CD4-positive, alpha-beta T cell treated with Interleukin-21 for 1 hour (primary cell): ENCODE results near the gene INTS1.

Experiments
- DNase-seq: peaks from one replicate; pipeline ENCODE4 v3.0.0-alpha.2; 2020

Gene INTS1

DNA sequence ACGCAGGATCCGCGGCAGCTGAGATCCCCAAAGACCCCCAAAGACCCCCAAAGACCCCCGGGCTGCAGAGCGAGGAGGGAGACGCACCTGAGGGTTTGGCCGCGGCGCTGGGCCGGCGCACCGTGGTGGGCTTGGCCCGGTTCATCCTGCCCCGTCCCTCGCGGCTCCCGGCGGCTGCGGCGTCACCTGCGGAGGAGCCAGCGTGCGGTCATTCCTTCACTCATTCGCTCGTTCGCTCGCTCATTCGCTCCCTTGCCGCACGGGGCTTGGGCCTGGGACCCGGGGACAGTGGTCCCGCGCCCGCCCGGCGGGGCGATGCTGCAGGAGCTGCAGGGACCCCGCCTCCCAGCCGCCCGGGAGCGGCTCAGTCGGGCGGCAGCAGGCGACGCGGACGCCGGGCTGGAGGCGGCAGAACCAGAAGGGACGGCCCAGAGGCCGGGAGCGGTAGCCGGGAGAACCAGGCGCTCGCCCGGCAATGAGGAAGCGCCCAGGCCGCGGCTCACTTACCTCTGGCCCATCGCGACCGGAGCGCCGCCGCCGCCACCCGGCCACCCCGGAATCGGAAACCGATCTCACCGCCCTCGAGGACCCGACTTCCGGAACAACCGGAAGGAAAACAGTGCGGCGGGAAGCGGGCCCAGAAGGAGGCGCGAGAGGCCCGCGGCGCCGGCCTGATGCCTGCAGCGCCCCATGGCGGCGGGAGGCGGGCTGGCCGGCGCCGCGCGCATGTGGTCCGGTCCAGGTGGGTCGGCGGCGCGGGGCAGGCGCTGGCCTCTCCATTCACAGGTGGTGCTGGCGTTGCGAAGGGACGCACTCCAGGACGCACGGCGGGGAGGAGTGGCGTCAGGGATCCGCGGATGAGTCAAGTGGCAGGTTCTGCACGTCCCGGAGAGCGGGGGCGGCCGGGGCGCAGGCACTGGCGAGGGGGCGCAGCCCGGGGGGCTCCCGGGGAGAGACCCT, at the start of gene INTS1:
Gene INTS1, minus strand, starts transcription at position 574 of the 960 bp plus-strand sequence. Its CDS starts 429 bp downstream, at position 145.
- peak; percentile 91 for DNase-seq

DNA sequence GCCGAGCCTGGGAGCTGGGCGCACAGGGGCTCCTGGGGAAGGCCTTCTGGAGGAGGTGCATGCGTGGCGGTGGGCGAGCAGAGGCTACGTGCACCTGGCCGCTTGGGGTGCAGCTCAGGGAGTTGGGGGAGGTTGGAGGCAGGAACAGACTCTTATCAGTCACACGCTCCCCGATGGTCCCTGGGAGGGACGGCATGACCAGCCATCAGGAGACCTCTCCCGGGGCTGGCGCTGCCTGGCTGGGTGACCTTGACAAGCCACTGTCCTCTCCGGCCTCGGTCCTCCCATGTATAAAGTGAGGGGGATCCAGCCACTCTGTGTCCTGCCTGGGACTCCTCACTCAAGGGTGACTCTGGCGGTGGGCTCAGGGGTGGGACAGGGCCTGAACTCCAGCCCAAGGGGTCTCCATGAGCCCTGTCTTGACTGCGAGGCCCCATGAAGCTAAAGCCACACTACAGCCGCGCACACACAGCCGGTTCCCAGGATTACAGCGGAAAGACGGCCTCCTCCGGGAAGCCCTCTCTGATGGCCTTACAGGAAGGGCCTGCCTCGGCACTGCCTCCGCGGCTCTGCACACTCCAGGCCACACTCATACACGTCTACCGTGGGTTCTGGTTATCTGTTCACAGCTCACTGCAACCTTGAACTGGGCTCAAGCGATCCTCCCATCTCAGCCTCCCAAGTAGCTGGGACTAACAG, 49.5 kb upstream of the INTS1 start:
- no peak for DNase-seq

GRCh38 chr7:1552200-1552599, 48.0 kb upstream of the INTS1 start:
- no peak for DNase-seq

DNA sequence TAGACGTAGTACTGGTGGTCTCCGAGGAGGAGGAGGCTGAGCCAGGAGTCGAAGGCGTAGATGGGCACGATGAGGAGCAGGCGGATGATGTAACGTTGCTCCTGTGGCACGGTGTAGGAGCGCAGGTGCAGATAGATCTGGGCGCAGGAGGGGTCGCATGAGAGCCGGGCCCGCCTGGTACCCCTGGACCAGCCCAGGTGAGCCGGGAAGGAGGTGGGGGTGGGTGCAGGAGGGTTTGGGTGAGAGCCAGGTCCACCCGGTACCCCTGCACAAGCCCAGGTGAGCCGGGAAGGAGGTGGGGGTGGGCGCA, 46.6 kb upstream of the INTS1 start:
- DNase-seq: no peak

- DNase-seq: no peak
These were observed 46.0 kb upstream of the INTS1 start for GRCh38 chr7:1550005-1550845.

GRCh38 chr7:1549357-1550004, 45.3 kb upstream of the INTS1 start:
- no peak for DNase-seq

DNA sequence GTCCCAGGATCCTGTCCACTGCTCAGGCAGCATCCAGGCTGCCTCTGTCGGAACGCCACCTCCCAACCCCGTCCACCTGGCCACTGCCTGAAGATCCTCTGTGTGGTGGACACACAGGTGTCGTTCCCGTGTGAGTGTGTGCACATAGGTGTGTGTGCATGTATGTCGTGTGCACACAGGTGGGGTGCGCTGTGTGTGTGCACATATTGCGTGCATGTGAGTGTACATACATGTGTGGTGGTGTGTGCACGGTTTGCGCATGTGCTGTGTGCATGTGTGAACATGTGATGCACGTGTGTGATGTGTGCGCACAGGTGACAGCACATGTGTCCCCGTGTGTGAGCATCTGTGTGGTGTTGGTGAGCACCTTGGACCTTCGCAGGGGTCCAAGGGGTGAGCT, 44.8 kb upstream of the INTS1 start:
- DNase-seq: no peak

DNA sequence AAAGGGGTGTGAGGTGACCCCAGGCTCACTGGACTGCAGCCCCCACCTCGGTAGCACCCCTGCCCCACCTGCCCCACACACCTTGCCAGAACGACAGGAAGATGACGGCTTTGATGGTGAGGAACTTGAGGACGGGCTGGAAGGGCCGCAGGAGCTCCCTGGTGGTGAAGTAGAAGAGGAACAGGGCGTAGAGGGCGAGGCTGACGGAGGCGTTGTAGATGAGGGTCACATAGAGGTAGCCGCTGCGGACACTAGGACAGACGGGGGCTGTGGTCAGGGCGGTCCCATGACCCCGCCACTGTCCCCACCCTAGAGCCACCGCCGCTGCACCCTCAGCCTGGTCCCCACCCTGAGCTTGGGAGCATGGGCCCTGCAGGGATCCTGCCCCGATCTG, 44.2 kb upstream of the INTS1 start:
- DNase-seq: no peak

DNA sequence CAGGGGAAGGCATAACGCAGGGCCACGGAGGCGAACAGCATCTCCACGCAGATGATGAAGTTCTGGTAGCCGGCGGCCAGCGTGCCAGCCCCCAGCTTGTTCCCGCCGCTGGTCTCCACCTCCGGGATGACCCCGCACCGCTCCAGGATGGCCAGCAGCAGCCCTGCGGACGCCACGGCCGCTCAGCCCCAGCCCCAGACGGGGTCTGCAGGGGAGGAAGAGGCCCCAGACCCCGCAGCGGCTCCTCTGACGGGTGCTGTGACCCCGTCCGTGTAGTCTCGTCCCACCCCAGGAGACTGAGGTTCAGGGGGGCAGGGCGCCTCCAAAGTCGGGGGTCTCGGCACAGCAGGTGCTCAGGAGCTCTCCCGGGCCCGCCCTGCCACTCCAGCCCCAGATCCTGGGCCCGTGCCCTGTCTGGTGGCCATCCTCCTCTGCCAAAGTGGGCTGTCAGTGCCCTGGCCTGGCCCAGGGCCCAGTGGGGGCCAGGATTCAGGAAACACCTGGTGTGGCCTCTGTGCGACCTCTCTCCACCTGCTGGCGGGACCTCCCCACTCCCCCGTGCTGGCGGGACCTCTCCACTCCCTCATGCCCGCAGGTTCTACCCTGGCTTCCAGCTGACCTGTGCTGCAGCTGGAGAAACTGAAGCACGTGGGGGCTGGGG, 43.7 kb upstream of the INTS1 start:
- DNase-seq: no peak

DNA sequence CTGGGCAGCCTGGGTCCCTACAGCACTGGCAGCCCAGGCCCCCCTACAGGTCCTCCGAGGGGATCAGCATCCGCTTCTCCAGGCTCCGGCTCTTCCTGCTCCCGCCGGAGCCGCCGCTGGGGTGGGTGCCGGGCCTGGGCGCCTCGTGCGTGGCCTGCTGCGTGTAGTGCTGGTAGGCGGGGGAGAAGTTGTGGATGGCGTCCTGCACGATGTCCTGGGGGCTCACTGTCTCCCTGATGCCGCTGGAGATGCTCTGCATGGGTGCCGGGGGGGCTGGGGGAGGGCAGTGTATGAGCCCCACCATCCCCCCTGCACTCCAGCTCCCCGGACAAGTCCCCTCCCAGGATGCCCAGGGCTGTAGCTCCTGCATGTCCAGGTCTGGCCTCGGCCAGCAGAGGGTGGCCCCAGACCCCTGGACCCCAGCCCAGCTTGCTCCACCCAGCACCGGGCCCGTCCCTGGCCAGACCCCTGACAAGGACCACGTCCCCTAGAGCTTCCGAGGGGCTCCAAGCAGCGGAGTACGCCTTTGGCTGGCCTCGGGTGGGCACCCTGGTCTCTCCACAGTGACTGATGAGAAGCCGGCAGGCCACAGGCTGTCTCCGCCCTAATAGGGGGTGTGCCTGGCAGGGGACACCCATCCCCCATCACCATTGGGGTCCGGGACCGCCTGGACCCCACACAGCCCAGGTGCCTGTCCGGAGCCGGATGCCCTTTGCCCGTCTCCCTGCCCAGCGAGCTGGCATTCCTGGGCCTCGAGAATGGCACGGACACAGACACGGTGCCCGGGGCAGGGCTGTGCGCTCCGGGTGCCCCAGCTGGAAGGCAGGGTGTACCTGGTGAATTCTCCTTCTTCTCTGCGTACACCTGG, 43.0 kb upstream of the INTS1 start:
- DNase-seq: no peak

DNA sequence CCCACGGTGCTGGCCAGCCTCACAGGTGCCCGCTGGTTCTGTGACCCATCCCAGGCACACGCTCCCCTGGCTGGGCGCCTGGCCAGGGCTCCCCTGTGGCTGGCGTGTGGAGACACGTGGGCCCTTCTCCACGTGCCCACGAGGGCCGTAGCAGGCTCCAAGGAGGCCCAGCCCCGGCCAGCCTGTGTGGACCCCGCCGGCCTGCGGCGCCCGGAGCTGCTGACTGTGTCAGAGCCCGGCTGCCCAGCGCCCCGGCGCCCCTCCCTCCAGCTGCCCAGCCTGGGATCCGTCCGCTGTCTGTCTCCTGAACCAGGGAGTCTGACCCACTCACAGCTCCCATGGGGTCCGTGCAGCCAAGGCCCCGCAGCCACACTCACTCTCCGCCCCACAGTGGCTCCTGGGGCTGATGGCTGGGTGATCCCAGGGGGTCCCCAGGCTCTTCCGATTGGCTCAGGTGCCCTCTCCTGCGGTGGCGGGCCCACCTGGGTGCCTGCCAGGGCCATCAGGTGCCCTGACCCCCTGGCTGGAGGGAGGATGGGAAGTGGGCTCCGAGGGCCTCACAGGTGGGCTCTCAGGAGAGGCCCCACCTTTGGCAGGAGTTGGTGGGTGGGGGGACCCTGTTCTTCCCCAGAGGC, 42.2 kb upstream of the INTS1 start:
- no peak for DNase-seq

GRCh38 chr7:1545417-1546246, 41.4 kb upstream of the INTS1 start:
- DNase-seq: no peak

GRCh38 chr7:1544896-1545416, 40.8 kb upstream of the INTS1 start:
- DNase-seq: no peak

DNA sequence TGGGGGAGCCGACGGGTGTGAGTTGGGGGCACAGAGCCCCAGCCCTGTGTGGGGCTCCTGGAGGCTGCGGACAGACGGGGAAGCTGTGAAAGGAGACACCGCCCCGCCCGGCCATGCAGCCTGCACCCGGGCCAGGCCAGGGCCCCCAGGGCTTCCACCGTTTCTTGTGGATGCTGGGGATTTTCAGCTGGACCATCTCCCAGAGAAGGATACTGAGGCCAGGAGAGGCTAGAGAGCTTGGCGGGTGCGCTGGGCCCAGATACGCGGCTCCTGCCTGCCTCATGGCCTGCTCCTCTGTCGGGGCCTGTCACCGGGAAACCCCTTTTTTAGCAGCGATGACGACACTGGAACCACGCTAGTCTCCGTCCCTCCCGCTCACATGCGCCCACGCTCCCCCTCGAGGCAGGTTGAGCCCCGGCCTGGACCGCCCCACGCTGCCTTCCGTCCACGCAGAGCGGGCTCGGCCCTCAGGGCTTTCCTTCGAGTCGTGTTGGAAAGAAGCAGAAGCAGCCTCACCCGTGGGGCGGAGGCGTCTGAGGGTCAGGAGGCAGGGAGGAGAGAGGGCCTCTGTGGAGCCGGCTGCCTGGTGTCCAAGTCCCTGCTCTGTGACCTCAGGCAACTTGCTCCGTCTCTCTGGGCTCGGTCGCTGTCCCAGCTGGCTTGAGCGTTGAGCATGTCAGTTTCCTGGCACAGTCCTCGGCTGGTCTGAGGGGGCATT, 40.1 kb upstream of the INTS1 start:
- no peak for DNase-seq

DNA sequence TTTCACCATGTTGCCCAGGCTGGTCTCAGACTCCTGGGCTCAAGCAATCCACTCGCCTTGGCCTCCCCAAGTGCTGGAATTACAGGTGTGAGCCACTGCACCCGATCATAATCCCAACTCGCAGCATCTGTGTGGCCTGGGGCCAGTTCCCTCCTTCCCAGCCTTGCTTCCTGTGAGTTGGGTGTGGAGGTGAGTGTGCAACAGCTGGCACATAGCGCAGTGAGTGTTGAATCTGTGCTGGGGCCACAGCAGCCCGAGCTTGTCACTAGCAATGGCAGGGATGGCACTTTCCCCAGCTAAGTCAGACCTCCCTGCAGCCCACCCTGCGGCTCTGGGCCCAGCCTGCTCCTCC, 39.6 kb upstream of the INTS1 start:
- DNase-seq: no peak

DNA sequence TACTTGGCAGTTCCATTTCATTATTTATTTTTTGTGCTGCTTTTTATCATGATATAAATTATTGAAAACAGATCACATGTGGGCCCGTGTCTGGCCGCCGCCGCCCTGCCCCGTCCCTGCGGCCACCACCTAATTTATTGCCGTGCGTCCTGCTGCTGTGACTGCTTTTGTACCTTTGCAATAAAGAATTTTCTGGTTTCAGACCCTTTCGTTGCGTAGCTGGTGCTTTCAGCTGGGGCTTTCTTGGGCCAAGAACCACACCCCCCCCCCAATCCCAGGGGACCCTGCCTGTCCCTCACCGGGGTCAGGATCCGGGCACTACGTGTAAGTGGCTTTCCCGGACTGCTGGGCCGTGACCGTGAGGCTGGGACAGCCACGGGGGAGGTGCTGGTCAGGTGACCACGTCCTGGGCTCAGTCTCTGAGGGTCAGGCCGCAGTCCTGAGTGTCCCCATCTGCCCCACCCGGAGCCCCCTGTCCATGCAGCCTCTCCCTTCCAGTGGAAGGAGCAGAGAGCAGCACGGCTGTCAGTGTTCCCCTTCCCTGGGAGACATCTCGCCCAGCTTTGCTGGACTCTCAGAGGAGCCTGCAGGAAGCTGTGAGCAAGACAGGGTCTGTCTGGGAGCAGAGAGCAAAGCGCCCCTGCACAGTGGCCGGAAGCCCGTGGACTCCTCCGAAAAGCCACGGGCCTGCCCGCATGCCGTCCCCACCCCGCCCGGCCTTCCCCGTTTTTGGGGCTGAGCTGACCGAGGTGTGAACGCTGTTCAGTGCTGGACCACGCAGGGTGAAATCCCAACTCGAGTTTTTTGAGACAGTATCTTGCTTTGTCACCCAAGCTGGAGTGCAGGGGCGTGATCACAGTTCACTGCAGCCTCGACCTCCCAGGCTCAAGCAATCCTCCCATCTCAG, 38.9 kb upstream of the INTS1 start:
- no peak for DNase-seq

- DNase-seq: no peak
These were observed 38.1 kb upstream of the INTS1 start for GRCh38 chr7:1542329-1542728.
